Activated CD8-positive, alpha-beta memory T cell treated with anti-CD3 and anti-CD28 coated beads, Interleukin-2, amount 50 U/mL, for 1 hour (primary cell): ENCODE data around the gene MROH7.

ENCODE experiments used
- DNase-seq: peaks from one replicate; pipeline ENCODE4 v3.0.0-alpha.2; 2020; ENCODE audit errors: extremely low read depth

MROH7 gene

DNA sequence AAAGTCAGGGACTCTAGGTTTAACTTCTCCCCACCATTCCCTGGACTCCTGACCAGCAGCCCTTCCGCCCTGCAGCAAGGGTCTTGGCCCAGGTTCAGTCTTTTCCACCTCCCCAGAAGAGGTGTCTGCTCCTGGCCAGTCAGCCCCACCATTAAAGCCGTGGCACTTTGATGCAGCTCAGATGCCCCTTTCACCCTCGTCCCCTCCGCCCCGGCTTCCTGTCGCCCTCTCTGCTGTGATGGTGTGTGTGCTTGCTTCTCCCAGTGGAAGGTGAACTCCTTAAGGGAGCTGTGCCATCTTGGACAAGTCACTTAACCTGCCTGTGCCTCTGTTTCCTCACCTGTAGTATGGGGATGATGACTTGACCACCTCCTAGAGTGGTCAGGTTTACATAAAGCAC, 56.3 kb downstream of the MROH7 start:
- no peak for DNase-seq

DNA sequence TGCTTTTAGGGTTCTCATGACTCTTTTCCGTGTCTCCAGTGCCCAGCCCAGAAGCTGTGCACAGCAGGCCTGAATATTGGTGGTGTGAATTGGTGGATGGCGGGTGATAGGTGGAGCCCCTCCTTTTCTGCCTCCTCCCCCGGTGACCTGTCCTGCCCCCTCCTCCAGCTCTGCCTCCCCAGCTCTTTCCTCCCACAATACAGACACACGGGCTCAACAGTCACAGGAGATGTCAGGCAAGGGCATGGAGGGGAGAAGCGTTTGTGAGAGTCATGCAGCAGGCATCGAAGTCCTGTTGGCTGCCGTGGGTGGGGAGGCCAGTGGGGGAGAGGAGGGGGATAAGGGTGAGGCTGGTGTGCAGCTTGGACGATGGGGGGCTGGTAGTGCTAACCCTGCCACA, 56.8 kb downstream of the MROH7 start:
- no peak for DNase-seq

DNA sequence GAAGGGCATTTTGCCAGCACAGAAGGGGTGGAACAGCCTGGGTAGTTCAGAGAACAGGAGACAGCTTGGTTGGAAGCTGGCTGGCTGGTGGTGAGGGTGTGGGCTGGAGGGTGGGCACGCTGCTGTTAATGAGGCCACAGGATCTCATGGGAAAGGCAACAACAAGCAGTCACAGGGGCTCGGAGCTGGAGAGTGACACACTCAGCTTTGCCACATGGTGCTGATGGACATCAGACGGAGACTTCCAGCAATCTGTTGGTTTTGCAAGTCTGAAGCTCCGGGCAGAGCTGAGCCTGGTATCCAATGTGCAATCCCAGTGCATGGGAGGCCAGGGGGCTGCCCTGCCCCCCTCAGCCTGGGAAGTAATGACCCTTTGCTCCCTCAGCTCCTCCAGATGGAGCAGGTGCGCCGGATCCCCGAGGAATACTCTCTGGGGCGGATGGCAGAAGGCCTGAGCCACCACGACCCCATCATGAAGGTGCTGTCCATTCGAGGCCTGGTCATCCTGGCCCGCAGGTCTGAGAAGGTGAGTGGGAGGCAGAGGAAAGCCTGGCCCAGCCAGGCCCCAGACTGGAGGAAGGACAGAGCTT, 58.4 kb downstream of the MROH7 start:
- DNase-seq: no peak

DNA sequence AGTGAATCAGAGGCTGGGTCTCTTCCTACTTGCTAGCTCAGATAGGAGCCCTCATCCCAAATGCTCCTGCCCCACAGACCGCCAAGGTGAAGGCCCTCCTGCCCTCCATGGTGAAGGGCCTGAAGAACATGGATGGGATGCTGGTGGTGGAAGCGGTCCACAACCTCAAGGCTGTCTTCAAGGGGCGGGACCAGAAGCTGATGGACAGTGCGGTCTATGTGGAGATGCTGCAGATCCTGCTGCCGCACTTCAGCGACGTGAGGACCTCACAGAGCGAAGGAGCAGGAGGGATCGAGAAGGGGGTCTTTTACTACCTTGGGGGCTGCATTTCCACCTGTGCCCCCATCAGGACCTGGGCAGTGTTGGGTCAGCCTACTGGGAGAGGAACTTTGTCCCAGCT, 59.5 kb downstream of the MROH7 start:
- DNase-seq: no peak

DNA sequence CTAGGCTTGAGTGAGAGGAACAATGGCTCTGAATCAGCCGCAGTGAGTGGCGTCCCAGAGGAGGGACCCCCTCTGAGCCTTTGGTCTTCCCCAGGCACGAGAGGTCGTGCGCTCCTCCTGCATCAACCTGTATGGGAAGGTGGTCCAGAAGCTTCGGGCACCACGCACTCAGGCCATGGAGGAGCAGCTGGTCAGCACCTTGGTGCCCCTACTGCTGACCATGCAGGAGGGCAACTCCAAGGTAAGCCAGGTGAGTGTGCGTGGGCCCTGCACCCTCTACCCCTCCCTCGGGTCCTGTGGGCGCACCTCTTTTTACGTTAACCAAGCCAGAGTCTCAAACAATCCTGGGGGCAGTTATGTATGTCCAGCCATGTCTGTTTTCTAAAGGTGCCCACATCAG, 60.4 kb downstream of the MROH7 start:
- no peak for DNase-seq

DNA sequence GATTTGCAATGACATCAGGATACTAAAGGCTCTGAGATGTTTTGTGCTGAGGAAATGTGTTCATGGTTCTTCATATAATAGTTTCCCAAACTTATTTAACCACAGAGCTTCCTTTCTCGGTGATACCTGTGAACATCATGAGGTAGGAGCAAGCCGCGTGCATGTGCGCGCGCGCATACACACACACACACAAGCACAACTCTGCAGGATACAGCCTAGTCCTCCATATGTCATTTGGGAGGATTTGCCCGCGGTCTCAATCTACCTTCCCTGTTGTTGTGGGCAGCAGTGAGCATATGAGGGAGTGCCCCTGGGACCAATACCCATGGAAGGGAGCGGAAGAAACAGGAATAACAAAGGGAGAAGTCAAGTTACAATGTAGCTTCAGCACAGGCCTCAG, 61.9 kb downstream of the MROH7 start:
- no peak for DNase-seq

DNA sequence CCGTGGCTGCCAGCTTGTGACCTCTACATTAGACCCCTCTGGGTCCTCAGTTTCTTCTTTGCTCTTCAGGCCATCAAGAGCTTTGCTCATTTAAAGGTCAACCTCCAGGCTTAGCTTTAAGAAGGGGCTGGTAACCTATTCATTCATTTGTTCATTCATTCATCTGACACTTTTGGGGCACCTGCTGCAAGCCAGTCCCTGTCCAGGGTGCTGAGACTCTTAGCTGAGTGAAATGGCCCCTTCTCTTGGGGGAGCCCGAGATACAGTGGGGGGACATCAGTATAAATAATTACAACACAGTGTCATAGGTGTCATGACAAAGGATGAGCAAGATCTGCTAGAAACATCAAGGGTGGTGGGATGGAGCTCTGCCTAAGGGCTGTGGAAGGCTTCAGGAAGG, 63.6 kb downstream of the MROH7 start:
- DNase-seq: no peak

DNA sequence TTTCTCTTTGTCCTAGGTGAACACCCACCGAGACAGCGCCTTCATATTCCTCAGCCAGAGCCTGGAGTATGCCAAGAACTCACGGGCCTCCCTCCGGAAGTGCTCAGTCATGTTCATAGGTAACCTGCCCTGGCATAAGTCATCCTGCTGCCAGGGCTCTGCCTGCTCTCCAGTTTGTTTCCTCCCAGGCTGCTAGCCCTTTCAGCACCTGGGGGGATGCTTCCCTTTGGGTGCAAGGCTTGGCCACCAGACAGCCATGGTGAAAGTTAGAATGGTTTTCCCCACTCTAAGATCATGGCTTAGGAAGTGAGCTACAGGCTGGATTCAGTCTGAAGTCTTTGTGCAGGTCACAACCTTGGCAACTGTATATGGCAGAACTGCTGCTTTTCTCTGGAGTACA, 64.8 kb downstream of the MROH7 start:
- DNase-seq: no peak

DNA sequence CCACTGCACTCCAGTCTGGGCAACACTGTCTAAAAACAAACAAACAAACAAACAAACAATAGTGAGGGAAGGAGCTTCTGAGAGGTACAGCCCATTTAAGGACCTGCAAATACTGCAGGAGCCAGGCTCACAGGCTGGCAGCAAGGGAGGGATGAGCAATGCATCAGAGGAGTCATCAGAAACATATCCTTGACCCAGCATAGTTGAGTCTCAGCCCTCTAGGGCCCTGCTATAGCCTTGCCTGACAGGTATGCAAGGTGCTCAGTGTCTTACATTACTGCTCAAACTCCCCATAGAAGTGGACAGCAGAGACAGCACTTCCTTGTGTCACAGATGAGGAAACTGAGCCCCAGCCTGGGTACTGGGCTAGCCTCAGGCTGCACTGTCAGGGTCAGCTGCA, 66.8 kb downstream of the MROH7 start:
- no peak for DNase-seq

DNA sequence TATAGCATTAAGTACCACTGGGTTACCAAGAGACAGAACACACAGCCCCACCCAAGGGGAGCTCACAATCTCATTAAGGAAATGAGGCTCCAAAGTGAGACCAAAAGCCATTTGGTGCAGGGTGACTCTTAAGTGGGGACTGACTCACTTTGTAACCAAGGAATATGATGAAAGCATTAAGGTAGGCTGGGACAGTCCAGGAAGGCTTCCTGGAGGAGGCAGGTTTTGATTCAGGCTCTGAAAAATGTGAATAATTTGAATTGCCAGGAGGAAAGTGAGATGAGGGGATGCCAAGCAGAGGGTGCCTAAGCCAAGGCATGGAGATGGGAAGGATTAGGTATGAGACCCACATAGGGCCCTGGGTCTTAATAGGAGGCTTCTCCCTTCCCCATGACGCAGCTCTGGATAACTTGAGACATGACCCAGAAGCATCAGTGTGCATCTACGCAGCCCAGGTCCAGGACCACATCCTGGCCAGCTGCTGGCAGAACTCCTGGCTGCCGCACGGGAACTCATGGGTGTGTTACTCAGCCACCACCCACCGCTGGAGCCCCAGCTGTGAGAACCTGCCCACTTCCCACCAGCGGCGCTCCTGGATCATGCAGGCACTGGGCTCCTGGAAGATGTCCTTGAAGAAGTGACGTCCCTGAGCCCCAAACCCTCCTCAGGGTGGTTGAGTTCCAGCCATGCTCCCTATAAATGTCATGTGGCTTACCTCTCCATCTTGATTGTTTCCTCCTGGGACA, 68.1 kb downstream of the MROH7 start:
- no peak for DNase-seq

DNA sequence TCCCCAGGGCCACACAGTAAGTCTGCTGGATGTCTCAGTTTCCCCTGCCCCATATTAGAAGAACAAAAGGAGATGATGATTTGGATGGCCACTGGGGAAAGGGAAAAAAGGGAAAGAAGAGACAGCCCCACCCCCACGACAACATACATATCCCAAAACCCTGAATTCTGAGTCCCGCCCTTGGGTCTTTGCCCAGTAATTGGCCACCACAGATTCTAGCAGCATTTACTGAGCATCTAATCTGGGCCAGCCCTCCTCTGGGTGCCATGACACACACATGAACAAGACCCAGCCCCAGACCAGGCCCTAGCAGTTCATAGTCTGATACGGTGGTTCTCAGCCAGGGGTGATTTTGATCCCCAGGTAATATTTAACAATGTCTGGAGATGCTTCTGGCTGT, 68.8 kb downstream of the MROH7 start:
- DNase-seq: no peak

DNA sequence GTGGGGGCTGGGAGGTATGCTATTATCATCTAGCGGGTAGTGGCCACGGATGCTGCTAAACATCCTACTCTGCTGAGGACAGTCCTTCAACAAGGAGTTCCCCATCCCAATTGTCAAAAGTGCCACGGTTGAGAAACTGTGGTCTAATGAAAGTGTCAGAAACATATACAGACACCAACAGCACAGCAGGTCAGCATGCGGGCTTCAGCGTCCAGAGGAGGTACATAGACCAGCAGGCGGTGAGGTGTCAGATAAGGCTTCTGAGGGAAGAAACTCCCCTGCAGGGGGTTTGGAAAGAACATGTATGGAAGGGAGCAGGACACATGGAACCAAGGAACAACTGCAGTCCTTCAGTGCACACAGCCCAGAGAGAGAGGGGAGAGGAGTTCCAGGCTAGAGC, 69.3 kb downstream of the MROH7 start:
- no peak for DNase-seq

DNA sequence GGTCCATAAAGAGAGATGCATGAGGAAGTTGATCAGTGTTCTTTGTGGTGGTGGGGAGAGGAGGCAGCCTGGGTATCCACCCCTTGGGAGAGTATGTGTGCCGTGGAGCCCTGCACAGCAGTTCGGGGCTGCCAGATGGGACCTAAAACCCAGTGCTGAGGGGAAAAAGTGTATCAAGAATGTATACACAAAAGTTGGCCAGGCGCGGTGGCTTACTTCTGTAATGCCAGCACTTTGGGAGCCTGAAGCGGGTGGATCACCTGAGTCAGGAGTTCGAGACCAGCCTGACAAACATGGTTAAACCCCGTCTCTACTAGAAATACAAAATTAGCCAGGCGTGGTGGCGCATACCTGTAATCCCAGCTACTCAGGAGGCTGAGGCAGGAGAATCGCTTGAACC, 70.0 kb downstream of the MROH7 start:
- DNase-seq: no peak

DNA sequence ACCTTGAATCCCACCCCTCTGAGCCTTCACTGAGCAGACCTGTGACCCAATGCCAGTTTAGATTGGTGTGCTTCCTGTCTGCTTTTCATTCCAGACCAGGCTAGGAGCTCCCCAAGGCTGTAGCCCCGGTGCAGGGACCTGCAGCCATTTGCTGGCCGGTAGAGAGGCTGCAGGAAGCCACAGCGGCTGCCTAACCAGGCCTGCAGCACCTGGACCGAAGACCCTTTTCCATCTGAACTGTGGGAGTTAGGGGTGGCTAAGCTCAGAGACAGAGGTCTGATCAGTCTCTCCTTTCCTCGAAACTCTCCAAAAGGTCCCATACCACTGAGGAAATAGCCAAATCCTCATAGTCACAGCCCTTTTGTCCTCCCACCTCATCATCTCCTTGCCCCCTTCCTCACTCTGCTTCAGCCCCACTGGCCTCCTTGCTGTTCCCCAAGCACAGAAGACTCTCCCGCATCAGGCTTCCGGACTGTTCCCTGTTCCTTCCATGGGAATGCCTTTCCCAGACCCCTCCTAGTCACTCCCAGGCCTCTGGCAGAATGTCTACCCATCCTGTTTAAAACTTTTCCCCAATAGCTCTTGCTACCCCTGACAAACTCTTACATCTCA, 73.4 kb downstream of the MROH7 start:
- DNase-seq: no peak

DNA sequence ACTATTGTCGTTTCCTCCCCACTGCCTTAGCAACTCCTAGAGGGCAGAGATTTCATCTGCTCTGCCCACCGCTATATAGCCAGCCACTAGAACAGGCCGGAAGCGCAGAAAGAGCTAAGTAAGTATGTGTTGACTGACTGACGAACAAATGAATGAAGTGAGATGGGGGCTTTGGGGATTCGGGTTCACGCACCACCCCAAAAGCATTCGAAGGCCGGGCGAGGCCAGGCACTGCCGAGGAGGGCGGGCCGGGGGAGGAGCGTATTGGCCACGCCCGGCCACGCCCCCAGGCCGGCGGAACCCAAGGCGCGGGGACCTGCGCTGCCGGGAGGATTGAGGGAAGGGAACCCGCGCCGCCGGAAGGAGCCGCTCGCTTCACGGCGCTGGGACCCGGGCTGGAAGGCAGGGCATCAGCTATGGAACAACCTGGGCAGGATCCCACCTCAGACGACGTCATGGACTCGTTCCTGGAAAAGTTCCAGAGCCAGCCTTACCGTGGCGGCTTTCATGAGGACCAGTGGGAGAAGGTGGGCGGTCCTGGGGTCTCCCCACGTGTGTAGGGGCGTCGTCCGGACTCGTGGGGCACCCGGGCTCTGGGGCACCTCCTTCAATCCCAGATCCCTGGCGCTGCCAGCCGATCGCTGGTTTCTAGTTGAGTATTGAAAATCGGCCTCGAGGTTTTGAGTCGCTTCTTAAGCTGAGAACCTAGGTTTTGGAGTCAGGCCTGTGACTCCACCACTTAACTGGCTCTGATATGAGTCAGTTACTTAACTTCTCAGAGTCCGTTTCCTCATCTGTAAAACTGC, 74.1 kb downstream of the MROH7 start, which contains the start of gene TTC4:
TSS of gene TTC4 (plus strand) at position 369 of the 806 bp plus-strand sequence. CDS start at position 417, 48 bp downstream.
- peak; percentile 61 for DNase-seq

DNA sequence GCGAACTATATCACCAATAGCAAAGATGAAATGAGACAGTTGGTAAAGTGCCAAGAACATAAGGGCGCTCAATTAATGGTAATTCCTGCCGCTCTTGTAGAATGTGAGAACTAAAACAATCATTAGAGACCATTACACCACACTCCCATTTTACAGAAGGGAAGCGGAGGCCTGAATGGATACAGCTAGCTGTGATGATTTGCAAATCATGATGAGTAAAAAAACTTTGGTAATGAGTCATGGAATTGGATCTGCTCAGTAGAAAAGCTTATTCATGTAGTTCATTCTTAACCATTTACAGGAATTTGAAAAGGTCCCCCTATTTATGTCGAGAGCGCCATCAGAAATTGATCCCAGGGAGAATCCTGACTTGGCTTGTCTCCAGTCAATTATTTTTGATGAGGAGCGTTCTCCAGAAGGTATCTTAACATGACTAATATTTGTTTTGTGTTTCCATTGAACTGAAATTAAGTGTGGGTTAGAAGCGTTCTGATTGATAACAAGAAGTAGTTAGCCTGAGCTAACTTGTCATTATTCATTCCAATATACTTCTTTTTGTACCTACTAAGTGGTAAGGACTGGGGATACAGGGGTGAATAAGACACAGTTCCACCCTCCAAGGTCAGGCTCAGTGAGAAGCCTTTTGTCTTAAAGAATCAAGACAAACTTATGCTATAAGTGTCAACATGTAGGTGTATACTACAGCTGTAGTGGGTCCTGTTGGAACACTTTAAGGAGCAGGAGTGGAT, 74.9 kb downstream of the MROH7 start:
- no peak for DNase-seq

DNA sequence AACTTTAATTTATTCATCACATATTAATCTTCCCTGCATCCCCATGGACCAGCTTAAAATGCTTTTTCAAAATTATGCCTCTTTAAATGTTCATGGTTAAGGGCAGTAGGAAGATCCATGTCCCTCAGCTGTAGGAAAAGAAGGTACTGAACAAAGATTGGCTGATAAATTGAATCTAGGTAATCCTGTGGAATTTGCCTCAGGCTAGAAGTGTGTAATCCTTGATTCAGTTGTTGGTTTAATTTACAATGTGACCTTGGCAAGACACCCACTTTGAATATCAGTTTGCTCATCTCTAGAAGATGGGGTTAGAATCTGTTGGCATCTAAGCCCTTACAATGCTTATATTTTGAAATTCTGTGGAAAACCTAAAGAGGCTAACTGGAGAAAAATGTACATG, 80.1 kb downstream of the MROH7 start:
- no peak for DNase-seq

DNA sequence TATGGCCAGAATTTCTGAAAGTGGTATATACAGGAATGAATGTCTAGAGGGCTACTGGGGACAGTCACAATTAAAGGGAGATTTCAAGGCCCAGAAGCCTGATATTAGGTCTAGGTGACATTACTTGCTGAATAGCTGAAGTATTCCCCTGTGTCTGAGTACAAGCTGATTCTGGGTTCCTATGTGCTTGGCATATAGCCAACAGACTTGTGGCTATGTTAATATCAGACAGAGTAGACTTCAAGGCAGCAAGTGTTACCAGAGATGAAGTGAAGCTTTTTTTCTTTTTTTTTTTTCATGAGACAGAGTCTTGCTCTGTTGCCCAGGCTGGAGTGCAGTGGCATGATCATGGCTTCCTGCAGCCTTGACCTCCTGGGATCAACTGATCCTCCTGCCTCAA, 82.4 kb downstream of the MROH7 start:
- DNase-seq: no peak

DNA sequence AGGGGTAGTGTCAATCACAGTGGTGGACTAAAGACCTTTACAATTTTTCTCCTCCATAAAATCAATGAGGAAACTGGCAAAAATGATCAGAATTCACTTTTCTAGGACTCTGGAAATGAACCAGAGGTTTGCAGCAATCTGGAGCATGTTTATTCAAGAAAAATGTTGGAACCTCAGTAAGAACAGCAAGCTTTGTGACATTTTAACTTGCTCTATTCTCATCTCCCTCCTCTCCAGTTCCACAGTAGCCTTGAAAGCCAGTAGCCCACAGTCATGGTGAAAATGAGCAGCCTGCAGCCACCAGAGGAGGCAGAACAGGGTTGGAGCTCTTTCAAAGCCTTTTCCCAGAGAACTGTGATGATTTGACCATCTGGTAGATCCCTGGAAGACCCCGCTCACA, 83.2 kb downstream of the MROH7 start:
- no peak for DNase-seq

DNA sequence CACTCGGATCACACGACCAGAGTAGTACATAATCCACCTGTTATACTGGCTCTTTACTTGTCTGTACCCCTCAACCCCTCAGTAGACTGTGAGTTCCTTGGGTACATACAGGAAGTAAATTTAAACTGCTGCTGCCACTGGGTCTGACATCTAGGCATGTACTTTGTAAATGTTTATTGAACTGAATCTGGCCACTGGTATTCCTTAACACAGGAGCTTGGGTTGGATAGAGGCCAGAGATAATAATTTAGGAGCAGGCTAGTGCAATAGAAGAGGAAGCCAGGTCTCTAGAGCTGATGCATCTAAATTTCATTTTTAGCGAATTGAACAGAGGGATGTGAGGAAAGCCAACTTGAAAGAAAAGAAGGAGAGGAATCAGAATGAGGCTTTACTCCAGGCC, 86.4 kb downstream of the MROH7 start:
- DNase-seq: no peak

DNA sequence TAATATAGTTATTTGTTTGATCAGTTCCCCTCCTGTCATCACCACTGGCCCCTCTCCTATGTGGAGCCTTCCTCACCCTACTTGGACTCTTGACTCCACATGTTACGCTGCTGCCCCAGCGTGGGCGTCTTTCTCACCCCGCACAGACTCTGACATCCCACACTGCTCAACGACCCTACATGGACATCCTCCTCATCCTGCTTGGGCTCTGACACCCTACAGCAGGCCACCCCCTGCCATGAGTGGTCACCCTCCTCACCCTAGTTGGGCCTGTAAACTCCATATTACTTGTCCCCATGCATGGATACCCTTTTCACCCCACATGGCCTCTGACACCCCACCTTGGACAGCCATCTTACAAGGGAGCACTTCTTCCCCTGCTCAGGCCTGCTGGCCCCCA, 95.1 kb downstream of the MROH7 start:
- no peak for DNase-seq

DNA sequence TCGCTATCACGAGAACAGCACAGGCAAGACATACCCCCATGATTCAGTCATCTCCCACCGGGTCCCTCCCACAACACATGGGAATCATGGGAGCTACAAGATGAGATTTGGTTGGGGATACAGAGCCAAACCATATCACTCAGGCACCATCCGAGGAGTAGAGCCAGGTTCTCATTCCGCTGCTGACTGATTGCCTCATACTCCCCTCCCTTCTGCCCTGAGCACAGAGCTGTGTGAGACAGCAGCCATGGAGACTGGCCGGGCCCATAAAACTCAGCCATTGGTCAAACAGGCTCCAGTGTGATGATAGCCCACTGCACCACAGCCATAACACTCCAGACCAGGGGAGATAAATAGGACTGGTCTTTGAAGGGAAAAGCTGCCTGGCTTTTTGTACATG, 96.7 kb downstream of the MROH7 start:
- no peak for DNase-seq
